ENCODE measurements around the gene SPACA9.

Gene SPACA9

DNA sequence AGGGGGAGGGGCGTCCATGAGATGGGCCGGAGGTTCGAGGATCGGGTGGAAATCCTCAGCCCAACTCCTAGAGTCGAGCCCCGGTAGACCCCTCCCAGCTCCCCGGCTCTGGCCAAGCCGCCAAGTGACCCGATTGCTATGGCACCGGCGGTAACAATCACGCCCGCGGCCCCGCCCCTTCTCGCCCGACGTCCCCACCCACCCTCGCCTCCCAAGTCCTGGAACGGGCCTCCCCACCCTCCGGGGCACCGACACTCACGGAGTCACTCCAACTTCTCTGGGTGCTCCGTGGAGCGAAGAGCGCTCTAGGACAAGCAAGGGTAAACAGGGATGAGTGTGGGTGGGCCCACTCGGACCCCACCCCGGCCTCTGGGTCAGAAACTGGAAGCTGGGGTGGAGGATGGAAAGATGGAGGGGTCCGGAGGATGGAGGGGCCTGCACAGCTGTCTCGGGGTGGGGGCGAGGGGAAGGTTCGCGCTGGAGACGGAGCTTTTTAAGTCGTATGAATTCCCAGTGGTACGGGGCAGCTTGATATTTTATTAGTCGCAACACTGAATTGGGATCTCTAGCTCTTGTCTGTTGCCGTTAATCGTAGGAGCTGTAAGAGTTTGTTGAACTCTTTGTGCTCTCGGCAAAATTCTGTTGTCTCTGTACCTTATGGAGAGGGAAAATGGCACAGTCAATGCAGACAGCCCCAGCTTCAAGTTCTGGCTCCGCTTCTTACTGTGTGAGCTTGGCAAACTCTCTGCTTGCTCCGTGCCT is at the start of gene SPACA9:
SPACA9 (plus strand) TSS at position 204 of the 762 bp plus-strand sequence. CDS start 5,050 bp downstream, outside the sequence.
- H3K4me3 Mint-ChIP-seq = peak within 1 kb of the TSS; percentile 83
- peak within 1 kb of the TSS; percentile 86 for H3K27ac Mint-ChIP-seq
- peaks cover 4% of the 10 kb centered on the region for H3K4me1 Mint-ChIP-seq
- H3K27me3 Mint-ChIP-seq = no peaks in the 10 kb centered on the region
- H3K36me3 Mint-ChIP-seq = no peaks in the 10 kb centered on the region
- H3K9me3 Mint-ChIP-seq = no peaks in the 10 kb centered on the region

DNA sequence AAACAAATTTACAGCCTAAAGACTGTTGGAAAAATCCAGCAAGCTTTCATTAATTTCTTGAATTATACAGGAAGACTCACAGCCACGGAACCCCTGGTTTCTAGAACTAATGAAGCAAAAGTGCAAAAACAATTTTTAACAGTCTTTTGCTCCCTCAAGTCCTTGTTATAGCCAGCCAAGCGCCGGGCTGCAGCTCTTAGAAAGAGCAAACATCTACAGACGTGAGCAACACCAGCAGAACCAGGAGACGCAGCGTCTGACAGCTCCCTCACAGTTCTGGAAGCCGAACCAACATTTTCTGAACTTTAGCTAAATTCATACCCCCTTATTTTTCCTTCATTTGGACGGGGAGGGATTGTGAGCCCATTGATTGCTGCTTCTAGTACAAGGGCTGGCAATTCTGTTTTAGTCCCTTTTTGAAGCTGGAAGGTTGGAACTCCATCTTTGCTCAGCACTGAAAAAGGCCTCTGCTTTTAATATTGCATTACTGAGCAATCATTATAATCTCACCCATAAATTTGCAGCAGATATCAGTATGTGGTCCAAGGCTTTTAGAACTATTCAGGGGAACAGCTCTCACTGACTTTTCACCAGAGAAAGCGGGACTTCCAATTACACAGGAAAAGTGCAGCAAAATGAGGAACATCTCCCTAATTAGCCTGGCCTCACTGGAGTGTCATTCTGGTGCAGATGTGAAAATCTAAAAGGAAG is 46.4 kb upstream of the SPACA9 start:
- peaks cover 3% of the 10 kb centered on the region for H3K27me3 Mint-ChIP-seq
- no peak overlapping the region for H3K4me3 Mint-ChIP-seq
- H3K4me1 Mint-ChIP-seq = no peaks in the 10 kb centered on the region
- H3K9me3 Mint-ChIP-seq = no peaks in the 10 kb centered on the region
- no peaks in the 10 kb centered on the region for H3K36me3 Mint-ChIP-seq
- no peak overlapping the region for H3K27ac Mint-ChIP-seq

DNA sequence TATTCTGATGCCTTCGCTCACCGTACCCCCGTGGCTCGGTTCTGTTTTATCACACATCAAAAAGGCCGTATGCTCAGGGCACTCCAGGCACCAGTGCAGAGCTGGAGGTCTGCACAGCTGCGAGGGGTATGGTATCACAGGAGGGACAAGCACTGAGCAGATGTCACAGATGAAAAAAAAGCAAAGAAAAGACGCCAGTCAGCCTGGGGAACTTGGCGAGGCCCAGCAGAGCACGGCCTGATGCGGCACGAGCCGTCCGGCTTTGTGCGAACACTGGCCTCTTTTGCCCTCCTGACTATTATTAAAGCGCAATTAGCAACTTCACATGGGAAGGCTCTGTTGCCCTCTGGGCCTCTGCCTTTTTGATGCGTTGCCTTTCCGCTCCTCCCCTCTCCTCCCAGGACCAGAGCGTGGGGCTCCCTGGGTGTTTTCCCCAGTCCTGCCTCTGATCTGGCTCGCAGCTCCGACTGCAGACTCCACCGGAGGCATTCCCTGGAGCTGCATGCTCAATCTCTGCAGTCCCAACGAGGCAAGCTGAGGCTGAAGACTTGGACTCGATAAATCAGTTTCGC is 45.1 kb upstream of the SPACA9 start:
- Mint-ChIP-seq H3K36me3 (no peaks in the 10 kb centered on the region), H3K4me3 (no peak overlapping the region), H3K27ac (no peak overlapping the region), H3K9me3 (no peaks in the 10 kb centered on the region), H3K27me3 (no peaks in the 10 kb centered on the region), H3K4me1 (no peaks in the 10 kb centered on the region)

DNA sequence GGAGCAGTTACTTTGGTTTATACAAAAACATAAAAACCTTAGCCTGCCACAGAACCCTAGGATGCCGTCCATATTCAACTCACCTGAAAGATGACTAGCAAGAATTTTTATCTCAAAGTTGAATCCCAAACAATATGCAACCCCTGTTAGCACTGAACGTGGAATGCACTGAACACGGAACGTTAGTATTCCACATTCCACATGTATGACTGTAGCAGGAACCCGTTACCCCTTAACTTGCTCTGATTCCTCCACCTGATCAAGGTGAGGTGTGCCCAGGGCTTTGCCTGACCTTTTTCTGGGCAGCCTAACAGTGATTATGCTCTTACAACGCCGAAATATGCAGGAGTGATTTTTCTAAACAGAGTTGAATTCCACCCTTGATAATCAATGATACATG is 44.4 kb upstream of the SPACA9 start:
- H3K36me3 Mint-ChIP-seq = no peaks in the 10 kb centered on the region
- no peaks in the 10 kb centered on the region for H3K27me3 Mint-ChIP-seq
- no peak overlapping the region for H3K4me3 Mint-ChIP-seq
- H3K9me3 Mint-ChIP-seq = no peaks in the 10 kb centered on the region
- no peaks in the 10 kb centered on the region for H3K4me1 Mint-ChIP-seq
- H3K27ac Mint-ChIP-seq = no peak overlapping the region

DNA sequence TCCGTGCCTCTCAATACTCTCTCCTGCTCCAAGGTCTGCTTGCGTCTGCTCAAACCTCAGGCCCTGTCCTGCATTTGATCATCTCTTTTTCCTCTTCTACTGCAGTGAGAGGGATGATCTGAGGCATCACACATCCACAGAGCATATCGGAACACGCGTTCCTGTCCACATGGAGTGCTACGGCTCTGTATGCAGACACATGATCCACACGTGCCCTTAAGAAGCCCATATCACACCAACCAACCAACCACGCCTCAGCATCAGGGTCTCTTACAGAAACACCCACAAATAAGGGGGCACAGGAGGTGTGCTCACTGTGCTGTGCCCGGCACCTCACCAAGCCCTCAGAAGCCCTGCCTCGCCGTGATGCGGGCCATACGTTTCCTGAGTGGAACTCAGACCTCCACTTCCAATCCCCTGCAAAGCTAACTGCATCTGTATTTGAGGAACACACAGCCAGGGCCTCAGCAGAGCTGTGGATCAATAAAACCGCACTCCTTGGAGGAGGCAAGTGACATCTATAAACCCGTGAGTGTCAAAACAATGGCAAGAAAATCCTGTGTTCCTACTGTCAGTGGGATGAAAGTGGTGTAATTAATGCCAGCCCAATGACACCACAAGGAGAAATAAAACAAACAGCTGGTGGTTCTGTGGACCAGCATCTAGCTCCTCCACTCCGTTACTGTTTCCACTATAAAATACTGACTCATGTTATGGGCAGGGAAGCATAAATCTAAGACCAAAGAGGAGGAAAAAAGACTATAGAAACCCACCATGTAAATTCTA is 41.0 kb upstream of the SPACA9 start:
- Mint-ChIP-seq H3K27me3 (no peaks in the 10 kb centered on the region), H3K4me1 (no peaks in the 10 kb centered on the region), H3K9me3 (no peaks in the 10 kb centered on the region), H3K4me3 (no peak overlapping the region), H3K27ac (no peak overlapping the region), H3K36me3 (no peaks in the 10 kb centered on the region)

DNA sequence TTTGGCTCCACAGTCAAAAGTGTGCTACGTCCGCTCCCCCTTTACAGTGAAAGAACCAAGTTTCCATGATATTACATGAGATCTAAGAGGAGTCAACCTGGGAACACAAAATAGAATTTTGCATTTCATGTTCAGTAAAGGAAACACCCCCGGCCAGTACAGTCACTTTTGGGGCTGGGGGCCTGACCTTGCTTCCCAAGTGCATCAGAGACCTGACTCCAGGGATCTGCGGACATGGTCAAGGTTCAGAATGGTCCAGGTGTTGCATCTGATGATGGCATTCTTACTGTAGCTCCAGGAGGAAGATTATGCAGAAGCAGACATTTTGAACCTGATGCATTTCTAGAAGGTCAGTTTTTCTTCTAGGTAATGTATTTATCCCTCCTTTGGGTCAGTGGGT is 40.4 kb upstream of the SPACA9 start:
- Mint-ChIP-seq H3K4me1 (no peaks in the 10 kb centered on the region), H3K9me3 (no peaks in the 10 kb centered on the region), H3K36me3 (no peaks in the 10 kb centered on the region), H3K27ac (no peak overlapping the region), H3K27me3 (no peaks in the 10 kb centered on the region), H3K4me3 (no peak overlapping the region)

DNA sequence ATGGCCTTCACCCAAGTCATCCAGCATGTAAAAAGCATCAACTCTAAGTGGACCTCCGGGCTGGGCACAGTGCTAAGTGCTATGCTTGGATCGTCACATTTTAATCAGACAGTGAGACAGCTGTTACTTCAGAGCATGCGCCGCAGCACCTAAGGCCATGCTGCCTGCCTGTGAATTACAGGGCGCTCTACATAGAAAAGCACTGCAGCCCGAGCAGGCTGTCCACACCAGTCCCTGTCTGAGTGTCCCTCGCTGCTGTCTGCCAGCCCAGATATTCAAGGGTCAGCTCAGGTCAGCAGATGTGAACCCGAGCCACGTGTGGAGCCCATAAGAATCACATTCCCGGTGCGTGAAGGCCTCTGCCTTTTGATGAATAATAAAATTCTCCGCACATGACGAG is 37.7 kb upstream of the SPACA9 start:
- H3K36me3 Mint-ChIP-seq = no peaks in the 10 kb centered on the region
- no peak overlapping the region for H3K27ac Mint-ChIP-seq
- H3K4me3 Mint-ChIP-seq = no peak overlapping the region
- no peaks in the 10 kb centered on the region for H3K27me3 Mint-ChIP-seq
- no peaks in the 10 kb centered on the region for H3K9me3 Mint-ChIP-seq
- H3K4me1 Mint-ChIP-seq = no peaks in the 10 kb centered on the region

DNA sequence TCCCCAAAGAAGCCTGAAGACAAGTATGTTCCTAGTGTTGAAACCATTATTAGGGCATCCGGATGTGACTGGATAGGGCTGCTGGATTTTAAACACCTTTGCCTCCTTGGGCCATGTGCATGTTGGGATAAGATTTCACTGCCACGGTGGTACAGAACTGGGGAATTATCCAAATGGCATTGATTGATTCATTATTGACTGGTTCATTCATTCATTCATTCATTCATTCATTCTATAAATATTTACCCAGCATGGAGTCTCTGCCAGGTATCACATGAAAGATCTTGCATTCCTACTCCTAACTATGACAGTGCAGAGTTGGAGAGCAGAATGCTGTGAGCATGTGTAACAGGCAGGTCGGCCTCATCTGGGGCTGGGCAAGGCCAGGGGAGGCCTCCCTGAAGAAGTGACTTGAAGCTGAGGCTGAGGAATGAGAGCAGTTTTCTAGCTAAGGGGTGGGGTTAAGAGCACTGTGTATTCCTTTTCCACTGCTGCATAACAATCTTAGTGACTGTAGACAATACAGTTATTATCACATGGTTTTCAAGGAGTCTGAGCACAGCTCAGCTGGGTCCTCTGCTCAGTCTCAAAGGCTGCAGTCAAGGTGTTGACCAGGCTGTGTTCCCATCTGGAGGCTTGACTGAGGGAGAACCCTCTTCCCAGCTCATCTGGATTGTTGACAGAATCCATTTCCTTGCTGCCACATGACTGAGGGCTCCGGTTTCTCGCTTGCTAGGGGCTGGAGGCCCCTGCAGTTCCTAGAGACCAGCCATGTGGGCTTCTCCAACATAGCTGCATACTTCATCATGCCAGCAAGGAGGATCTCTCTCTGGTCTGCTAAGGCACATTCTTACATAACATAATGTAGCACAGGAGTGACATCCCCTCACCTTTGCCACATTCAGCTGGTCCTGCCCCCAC is 36.3 kb upstream of the SPACA9 start:
- Mint-ChIP-seq H3K36me3 (no peaks in the 10 kb centered on the region), H3K27me3 (no peaks in the 10 kb centered on the region), H3K9me3 (no peaks in the 10 kb centered on the region), H3K27ac (no peak overlapping the region), H3K4me1 (no peaks in the 10 kb centered on the region), H3K4me3 (no peak overlapping the region)

DNA sequence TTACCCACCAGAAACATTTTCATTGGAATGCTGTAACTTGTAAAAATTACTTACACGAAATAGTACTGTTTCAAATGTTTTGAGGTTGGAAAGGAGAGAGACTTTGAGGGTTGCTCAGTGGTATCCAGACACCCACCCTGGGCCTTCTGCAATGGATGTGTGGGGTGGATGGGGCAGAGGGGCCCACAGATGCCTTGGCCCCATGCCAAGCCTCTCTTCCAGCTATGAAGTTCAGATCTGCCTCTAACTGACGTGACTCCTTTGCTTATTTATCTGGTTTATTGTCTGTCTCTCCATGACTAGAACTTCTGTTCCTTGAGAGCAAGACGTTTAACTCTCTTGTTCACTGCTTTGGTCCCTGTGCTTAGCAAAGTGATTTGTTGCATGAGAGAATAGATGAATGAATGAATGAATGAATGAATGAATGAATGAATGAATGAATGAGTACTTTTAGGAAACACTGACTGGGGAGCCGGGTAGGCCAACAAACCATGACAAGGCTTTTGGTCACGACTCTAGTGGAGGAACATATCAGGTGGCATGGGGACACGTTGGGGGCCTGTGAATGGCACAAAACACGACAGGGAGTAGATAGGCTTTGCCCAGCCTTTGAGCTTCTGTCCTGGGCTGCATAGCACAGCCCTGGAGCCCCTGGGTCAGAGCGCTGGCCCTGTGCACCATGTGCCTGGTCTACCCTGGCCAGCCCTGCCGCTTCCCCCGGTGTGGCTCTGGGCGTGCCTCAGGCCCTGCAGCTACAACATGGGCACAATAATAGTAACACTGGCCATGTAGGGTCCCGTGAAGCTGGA is 32.4 kb upstream of the SPACA9 start:
- Mint-ChIP-seq H3K36me3 (no peaks in the 10 kb centered on the region), H3K4me3 (no peak overlapping the region), H3K27ac (no peak overlapping the region), H3K4me1 (peaks cover 20% of the 10 kb centered on the region), H3K9me3 (no peaks in the 10 kb centered on the region), H3K27me3 (no peaks in the 10 kb centered on the region)

DNA sequence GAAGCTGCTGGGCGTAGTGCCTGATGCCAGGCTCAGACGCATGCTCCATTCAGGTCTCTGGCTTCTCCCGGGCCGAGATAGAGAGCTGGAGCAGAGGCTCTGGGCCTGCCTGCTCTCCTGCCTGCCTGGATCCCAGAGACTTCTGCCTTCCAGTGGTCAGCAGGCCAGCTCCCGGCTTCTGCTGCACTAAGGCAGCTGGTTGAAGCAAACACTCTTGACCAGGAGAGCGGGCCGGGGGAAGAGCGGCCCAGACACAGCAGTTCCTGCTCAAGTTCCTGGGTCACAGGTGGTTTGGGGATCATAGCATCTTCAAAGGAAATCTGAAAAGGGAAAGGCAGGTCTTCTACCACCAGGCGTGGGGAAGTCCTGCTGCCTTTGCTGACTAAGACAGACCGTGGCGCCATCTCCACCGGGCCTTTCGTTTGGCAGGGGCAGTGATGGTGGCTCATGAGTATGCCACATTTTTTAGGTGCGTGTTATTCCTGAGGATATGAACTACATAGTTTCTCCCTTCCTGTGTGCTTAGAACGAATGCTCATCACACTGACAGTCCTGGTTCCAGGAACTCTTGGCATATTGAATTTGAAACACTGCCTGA is 31.7 kb upstream of the SPACA9 start:
- H3K27me3 Mint-ChIP-seq = no peaks in the 10 kb centered on the region
- H3K4me3 Mint-ChIP-seq = no peak overlapping the region
- H3K9me3 Mint-ChIP-seq = no peaks in the 10 kb centered on the region
- H3K27ac Mint-ChIP-seq = no peak overlapping the region
- H3K4me1 Mint-ChIP-seq = peaks cover 20% of the 10 kb centered on the region
- no peaks in the 10 kb centered on the region for H3K36me3 Mint-ChIP-seq

DNA sequence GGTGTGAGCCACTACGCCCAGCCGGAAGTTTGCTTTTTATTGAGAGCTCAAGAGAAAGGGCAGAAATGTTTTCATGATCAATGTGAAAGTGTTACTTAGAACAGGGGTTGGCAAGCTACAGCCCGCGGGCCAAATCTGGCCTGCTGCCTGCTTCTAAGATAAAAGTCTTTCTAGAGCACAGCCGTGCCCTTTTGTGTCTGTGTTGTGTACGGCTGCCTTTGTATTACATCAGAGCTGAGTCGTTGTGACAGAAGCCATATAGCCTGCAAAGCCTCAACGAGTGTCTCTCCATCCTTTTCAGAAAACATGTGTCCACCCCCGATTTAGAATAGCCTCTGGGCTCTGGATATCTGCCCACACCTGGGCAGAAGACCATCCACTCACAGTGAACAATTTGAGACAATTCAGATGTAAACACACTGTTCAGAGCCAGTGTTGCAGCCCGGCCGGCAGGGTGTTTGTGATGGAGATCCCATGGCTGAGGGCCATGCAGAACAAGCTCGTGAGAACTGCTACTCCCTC is 29.5 kb upstream of the SPACA9 start:
- no peaks in the 10 kb centered on the region for H3K36me3 Mint-ChIP-seq
- peak overlapping the region; percentile 23 for H3K4me3 Mint-ChIP-seq
- no peak overlapping the region for H3K27ac Mint-ChIP-seq
- no peaks in the 10 kb centered on the region for H3K9me3 Mint-ChIP-seq
- H3K4me1 Mint-ChIP-seq = peaks cover 20% of the 10 kb centered on the region
- no peaks in the 10 kb centered on the region for H3K27me3 Mint-ChIP-seq

DNA sequence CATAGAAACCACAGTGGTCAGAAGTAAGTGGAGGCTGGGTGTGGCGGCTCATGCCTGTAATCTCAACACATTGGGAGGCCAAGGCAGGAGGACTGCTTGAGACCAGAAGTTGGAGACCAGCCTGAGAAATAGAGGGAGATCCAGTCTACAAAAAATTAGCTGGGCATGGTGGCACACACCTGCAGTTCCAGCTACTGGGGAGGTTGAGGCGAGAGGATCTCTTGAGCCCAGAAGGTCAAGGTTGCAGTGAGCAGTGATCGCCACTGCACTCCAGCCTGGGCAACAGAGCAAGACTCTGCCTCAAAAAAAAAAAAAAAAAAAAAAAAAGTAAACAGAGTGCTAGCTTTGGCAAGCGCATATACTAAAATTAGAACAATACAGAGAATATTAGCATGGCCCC is 25.2 kb upstream of the SPACA9 start:
- Mint-ChIP-seq H3K27ac (no peak overlapping the region), H3K36me3 (no peaks in the 10 kb centered on the region), H3K27me3 (no peaks in the 10 kb centered on the region), H3K4me1 (peaks cover 19% of the 10 kb centered on the region), H3K9me3 (no peaks in the 10 kb centered on the region), H3K4me3 (no peak overlapping the region)

DNA sequence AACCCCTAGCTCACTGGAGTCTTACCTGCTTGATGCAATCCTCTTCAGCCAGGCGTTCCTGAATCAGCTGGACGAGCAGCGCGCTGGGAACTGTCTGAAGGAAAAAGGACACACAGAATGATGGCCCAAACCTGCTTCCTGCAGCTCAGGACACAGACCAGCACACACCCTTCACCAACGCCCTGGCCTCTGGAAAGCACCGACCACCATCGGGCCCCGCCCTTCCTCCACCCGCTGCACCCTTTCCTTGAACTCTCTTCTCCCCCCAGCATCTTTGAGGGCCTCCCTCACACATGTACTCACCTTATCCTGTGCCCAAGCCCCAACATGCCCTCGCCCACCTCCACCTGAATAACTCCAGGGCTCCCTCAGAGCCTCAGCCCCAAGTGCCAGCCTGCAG is 23.9 kb upstream of the SPACA9 start:
- Mint-ChIP-seq H3K9me3 (no peaks in the 10 kb centered on the region), H3K27me3 (no peaks in the 10 kb centered on the region), H3K27ac (no peak overlapping the region), H3K36me3 (no peaks in the 10 kb centered on the region), H3K4me3 (no peak overlapping the region), H3K4me1 (peaks cover 9% of the 10 kb centered on the region)

DNA sequence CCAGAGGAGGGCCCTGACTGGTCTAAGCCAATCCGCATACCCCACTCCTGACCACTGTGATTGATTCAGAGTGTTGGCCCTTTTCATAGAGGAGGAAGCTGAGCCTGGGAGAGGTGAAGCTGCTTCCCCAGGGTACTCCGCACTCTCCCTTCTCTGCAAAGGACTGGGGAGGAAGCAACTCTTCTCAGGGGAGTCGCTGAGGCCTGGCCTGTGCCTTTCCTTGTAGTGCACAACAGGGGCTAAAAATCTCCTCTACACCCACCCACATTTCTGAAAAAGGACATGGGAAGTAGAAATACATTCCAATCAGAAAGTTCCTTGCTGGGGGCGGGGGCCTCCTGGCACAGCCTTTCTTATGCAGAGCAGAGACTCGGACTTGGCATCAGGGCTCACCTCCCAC is 22.8 kb upstream of the SPACA9 start:
- Mint-ChIP-seq H3K36me3 (no peaks in the 10 kb centered on the region), H3K9me3 (no peaks in the 10 kb centered on the region), H3K4me3 (no peak overlapping the region), H3K4me1 (peaks cover 4% of the 10 kb centered on the region), H3K27me3 (no peaks in the 10 kb centered on the region), H3K27ac (no peak overlapping the region)
